ENCODE results near the gene SLC35F6. TPM values are rescaled to one million over a fixed set of nuclear protein-coding genes. Genes with fewer than 3 reads are reported as not detected.

SLC35F6 gene
- total and polyA plus RNA-seq, 9 of the 15 experiments (the other 6 are each of a cell fraction or from before 2014, with no cell fraction given): 11.9 to 47.3 (median 22.5) TPM

DNA sequence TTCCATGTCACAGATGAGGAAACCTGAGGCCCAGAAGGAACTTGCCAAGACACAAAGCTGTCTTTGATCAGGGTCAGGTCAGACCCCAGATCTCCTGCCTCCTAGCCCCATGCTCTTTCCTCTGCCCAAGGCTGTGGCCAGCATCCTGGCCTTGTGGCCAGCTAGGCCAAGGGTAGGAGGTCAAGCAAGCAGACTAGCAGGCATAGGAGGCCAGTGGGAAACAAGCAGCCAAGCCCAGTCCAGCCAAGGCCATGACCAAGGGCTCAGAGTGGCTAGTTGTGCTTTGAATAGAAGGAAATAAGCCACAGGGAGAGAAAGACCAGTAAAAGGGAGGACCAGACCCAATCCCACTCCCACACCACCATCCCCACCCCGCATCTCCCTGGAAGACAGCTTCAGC lies 41.2 kb upstream of the SLC35F6 start:
- no peak overlapping the region for H3K4me3 ChIP-seq
- no peaks in the 10 kb centered on the region for H3K79me2 ChIP-seq (ENCODE audit: control insufficient read depth, insufficient read depth, low read length)
- intact Hi-C loops (cut with micrococcal nuclease) (no loop called here), in situ Hi-C loops (cut with MboI) (no loop called here)
- POLR2A ChIA-PET: interaction anchor here (0.7 to 1.3 kb wide), 3 partner anchors 8 to 236 kb away, joined by 3 read pairs; no protein-coding TSS in a partner anchor
- FAIRE-seq (no peak), DNase-seq (ENCODE audit: extremely low read depth in 1 of 4, low spot score in 3 of 4) (no peak), ATAC-seq (no peak)
- peak overlapping the region; percentile 76; the same call in 2 of the 3 replicates for H3K27ac ChIP-seq (ENCODE audit: extremely low read depth, low read depth, low read length)
- BruUV-seq (replicated peaks): no TSS peak
- H3K4me1 ChIP-seq (replicated peaks in 1 of 2; ENCODE audit: control insufficient read depth in 2 of 2, insufficient read depth in 2 of 2, low read length in 2 of 2): peaks cover 15 to 38% of the 10 kb centered on the region in 2 experiments
- no peaks in the 10 kb centered on the region for H3K9me3 ChIP-seq (replicated peaks; ENCODE audit: control insufficient read depth, insufficient read depth, low read depth, low read length)
- peak overlapping the region; percentile 22; the same call in 1 of the 2 replicates for H2AFZ ChIP-seq (ENCODE audit: low read depth, low read length)
- peak overlapping the region in 1 of 2 experiments; percentile 75; a peak in 1 of 4 replicates for H3K9ac ChIP-seq (ENCODE audit: insufficient read depth in 1 of 2, low read depth in 2 of 2, low read length in 2 of 2)
- no peak for TF ChIP-seq MEF2A (IDR thresholded peaks at IDR 0.05; ENCODE audit: control insufficient read depth, low read depth, low read length)
- TF ChIP-seq ZBTB9 (CRISPR knock-in tag; IDR thresholded peaks at IDR 0.05): no peak
- TF ChIP-seq HNRNPLL (IDR thresholded peaks at IDR 0.05; ENCODE audit: low read depth, low read length, poor library complexity, severe bottlenecking): no peak
- TF ChIP-seq U2AF2 (optimal IDR thresholded peaks at IDR 0.05; ENCODE audit: low read depth, low read length): no peak
- TF ChIP-seq NFE2L1 (tag; IDR thresholded peaks at IDR 0.05; ENCODE audit: borderline replicate concordance, low read depth): no peak
- TF ChIP-seq NFXL1 (CRISPR knock-in tag; IDR thresholded peaks at IDR 0.05): no peak
- TF ChIP-seq TAF15 (IDR thresholded peaks at IDR 0.05; ENCODE audit: low read depth, low read length): no peak
- TF ChIP-seq CREM (IDR thresholded peaks at IDR 0.05; ENCODE audit: low read depth): no peak
- TF ChIP-seq MAFG (tag; conservative IDR thresholded peaks at IDR 0.05): no peak
- H3K36me3 ChIP-seq (ENCODE audit: control insufficient read depth, insufficient read depth, low read length): no peaks in the 10 kb centered on the region
- 75% methylated on average over 1 of the region's 1 CpG for WGBS (ENCODE audit: insufficient coverage, low coverage, missing lambda C conversion rate)
- no peaks in the 10 kb centered on the region for H3K27me3 ChIP-seq (ENCODE audit: control insufficient read depth in 2 of 2, insufficient read depth in 2 of 2, low read length in 2 of 2)
- CTCF ChIA-PET (ENCODE audit: low intra/inter-chr PET ratio): no interaction called here
- no peaks in the 10 kb centered on the region for H3K9me1 ChIP-seq (ENCODE audit: control insufficient read depth, insufficient read depth, low read length)
- H3K4me2 ChIP-seq (ENCODE audit: insufficient read depth, low read length): no peak overlapping the region
- H4K20me1 ChIP-seq (replicated peaks; ENCODE audit: control insufficient read depth, insufficient read depth, low read length): no peaks in the 10 kb centered on the region

All from K562 (cell line).